ENCODE data around the gene TMEM120B.

Gene TMEM120B

DNA sequence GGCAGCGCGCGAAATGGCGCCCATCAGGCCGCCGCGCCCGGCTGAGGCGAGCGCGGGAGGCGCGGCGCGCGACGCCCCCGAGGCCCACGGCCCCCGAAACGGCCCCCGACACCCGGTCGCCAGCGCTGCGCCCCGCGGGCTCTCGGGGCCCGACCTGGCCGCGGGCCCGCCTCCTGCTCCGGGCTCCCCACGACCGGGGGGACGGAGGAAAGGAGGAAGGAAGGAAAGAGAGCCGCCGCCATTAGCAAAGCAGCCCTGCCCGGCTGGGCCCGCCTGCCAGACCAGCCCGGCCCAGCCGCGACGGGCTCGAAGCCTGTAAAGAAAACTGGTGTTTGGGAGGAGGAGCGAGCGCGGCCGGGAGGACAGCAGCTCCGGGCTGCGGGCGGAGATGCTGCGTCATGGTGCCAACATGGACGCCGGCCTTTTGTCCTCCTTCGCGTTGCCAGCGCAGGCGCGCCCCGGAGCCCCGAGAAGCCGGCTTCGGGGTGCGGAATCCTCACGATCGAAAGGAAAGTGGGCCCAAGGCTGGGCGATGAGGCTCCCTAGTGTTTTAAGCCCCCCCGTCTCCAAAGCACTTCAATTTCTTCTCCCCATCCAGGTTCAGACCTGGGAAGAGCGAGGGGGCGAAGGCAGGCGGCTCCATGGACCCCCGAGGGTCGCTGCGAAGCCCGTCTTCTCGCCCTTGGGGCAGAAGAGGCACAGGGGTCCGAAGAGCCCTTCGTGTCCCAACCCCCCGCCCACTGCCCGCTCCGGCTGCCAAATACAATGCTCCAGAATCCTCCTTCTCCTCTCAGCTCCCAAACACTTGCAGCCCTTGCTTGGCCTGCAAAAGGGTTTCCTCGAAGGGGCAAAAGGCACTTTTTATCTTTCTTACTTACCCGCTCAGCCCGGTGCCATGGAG is 88.4 kb downstream of the TMEM120B start:
- in situ Hi-C loops (cut with HindIII; ENCODE audit: low sequenced_read_pairs) = no loop called here

GRCh38 chr12:121801595-121802484 is 89.3 kb downstream of the TMEM120B start:
- in situ Hi-C loops (cut with HindIII; ENCODE audit: low sequenced_read_pairs) = no loop called here

DNA sequence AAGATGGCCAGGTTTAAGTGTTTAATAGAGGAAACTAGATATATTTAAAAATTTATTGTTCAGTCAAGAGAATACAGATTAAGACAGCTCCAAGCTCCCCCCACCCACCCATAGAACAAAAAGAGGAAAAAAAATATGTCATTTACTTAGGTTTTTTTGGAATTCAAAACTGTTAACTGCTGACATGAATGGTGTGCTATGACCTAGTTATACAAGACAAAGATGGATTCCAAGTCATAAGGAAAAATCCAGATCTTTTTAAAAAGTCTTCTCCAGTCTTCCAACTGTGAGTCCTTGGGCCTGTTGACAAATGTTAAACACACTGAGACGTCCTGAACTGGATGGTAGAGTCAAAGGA is 89.9 kb downstream of the TMEM120B start:
- in situ Hi-C loops (cut with HindIII; ENCODE audit: low sequenced_read_pairs) = no loop called here

- in situ Hi-C loops (cut with HindIII; ENCODE audit: low sequenced_read_pairs) = no loop called here
These were observed 90.5 kb downstream of the TMEM120B start for GRCh38 chr12:121802843-121803698.

GRCh38 chr12:121803861-121804416 is 91.4 kb downstream of the TMEM120B start, which contains the start of gene SETD1B:
SETD1B (plus strand) TSS chr12:121804009; CDS start chr12:121804738, 729 bp downstream.
- in situ Hi-C loops (cut with HindIII; ENCODE audit: low sequenced_read_pairs) = no loop called here

DNA sequence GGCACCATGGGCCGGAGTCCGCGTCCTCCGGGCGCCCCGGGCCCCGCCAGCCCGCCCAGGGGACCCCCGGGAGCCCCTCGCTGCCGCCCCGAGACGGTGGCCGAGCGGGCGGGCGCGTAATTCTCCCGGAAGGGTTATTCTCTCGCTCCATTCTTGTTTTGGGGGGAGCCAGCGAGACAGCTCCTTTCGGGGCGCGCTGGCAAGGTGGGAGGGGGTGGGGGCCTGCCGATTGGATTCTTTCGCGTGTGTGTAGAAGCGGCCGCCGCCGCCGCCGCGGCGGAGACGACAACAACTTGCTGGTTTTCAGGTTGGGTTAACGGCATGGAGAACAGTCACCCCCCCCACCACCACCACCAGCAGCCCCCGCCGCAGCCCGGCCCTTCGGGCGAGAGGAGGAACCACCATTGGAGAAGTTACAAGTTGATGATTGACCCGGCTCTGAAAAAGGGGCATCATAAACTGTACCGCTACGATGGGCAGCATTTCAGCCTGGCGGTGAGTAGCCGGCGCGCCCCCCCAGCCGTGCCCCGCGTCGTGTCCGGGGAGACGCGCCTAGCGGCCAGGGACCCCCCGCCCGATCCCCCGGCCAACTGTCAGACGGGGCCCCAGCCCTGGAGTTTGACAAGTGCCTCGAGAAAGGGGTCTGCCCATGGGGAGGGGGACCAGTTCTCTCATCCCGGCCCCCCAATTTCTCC is 92.0 kb downstream of the TMEM120B start:
- in situ Hi-C loops (cut with HindIII; ENCODE audit: low sequenced_read_pairs) = no loop called here

- in situ Hi-C loops (cut with HindIII; ENCODE audit: low sequenced_read_pairs) = no loop called here
These were observed 92.8 kb downstream of the TMEM120B start for GRCh38 chr12:121805171-121806008.

GRCh38 chr12:121806009-121806545 is 93.5 kb downstream of the TMEM120B start:
- in situ Hi-C loops (cut with HindIII; ENCODE audit: low sequenced_read_pairs) = no loop called here

DNA sequence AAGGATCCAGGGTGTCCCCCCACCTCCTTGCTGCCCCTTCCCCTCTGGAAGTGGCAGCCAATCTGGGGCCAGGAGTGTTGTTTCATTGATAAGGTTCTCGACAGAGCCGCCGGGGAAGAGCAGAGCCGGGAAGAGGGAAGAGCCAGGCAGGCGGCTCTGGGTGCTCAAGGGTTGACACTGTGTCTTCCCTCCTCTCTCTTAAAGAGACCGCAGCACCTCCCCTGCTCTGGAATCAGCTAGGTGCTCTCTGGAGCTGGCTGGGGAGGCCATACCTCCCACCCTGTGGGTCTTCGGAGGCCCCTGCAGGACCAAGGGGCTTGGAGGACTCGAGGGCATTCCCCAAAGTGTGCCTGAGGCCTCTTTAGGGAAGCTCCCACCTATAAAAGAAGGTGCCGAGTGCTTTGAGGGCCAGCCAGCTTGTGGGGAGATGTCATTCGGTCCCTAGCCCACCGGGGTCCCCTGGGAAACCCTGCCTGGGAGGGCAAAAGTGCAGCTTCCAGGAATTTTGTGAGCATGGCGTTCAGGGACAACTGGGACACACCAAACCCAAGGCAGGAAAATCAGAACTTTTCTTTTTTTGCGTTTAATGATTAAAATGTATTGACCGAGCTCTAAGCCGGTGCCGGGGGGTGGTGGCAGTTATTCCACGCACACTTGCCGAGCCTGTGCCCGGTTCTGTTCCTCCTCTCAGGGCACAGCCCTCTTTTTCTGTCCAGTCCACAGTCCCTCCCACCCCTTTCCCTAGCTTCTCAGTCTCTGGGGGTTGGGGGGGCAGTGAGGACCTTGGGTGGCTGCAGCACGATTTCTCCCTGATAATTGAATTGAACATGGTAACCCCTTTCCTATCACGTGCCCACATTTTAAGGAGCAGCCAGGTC is 94.2 kb downstream of the TMEM120B start:
- in situ Hi-C loops (cut with HindIII; ENCODE audit: low sequenced_read_pairs) = no loop called here

DNA sequence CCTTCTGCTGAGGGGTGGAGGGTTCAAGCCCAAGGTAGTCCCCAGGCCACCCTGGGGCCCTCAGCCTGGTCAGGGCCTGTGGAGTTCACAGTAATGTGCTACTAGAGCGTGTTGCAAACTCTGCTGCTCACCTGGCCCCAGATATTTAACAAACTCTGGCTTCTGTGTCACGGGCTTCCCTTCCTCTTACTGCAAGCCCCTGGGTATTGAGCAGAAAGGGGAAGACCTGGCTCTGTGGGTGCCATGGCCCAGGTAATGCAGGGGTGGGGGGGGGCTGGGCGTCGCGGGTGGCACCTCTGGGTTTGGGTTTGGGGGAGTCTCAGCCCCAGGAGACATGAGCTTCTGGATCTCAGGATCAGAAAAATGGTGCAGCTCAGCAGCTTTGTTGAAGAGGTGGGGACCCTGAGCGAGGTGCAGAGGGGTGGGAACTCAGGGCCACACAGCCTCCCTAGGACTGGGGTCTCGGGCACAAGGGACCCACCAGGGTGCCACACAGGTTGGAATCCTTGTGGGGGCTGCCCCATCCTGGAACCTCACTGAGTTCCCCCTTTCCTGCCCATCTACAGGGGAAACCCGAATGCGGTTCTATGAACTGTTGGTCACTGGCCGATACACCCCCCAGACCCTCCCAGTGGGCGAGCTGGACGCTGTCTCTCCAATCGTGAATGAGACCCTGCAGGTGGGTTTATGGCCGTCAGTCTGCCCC is 95.2 kb downstream of the TMEM120B start:
- in situ Hi-C loops (cut with HindIII; ENCODE audit: low sequenced_read_pairs) = no loop called here

GRCh38 chr12:121808623-121809022 is 96.1 kb downstream of the TMEM120B start:
- in situ Hi-C loops (cut with HindIII; ENCODE audit: low sequenced_read_pairs) = no loop called here

GRCh38 chr12:121809712-121810116 is 97.2 kb downstream of the TMEM120B start:
- in situ Hi-C loops (cut with HindIII; ENCODE audit: low sequenced_read_pairs) = no loop called here

DNA sequence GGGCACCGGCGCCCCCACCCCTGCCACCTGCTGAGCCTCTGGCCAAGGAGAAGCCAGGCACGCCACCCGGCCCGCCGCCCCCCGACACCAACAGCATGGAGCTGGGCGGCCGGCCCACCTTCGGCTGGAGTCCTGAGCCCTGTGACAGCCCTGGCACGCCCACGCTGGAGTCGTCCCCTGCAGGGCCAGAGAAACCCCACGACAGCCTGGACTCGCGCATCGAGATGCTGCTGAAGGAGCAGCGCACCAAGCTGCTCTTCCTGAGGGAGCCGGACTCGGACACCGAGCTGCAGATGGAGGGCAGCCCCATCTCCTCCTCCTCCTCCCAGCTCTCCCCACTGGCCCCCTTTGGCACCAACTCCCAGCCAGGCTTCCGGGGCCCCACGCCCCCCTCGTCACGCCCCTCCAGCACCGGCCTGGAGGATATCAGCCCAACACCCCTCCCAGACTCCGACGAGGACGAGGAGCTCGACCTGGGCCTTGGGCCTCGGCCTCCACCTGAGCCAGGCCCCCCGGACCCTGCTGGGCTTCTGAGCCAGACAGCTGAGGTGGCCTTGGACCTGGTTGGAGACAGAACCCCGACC is 97.8 kb downstream of the TMEM120B start:
- in situ Hi-C loops (cut with HindIII; ENCODE audit: low sequenced_read_pairs) = no loop called here

DNA sequence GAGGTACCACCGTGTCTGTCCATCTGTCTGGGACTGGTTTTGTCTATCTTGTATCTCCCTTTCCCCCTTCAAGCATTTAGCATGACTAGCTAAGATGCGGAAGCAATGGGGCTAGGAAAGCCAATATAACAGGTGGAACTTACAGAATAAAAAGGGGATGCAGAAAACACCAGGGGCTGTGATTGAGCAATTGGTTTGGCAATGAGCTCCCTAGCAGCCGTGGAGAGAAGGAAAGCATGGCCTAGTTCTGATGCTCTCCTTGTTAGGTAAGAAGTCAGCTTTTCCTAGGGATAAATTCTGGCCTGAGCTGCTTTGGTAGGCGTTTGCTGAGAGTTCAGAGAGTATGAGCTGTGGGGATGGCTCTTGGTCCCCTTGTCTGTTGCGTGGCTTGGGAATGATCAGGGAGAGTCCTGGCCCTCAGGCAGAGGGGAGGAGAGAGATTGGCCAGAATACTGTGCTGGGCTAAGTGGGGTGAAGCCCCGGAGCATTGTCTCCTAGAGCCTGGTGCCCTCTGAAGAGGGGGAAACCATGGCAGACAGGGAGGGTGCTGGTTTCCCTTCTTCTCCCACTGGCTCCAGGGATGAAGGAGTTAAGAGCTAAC is 98.4 kb downstream of the TMEM120B start:
- in situ Hi-C loops (cut with HindIII; ENCODE audit: low sequenced_read_pairs) = no loop called here

GRCh38 chr12:121811434-121812319 is 99.1 kb downstream of the TMEM120B start:
- in situ Hi-C loops (cut with HindIII; ENCODE audit: low sequenced_read_pairs) = no loop called here

Measured in DLD1 (cell line).